RPMI8226 (cell line): ENCODE data around the gene MEF2C.
A peak's percentile ranks its signal among the peaks of the same experiment; 100 is the strongest.

ENCODE experiments used
- DNase-seq: peaks from one replicate; pipeline ENCODE4 v3.0.0-alpha.2; 2015

Gene MEF2C

DNA sequence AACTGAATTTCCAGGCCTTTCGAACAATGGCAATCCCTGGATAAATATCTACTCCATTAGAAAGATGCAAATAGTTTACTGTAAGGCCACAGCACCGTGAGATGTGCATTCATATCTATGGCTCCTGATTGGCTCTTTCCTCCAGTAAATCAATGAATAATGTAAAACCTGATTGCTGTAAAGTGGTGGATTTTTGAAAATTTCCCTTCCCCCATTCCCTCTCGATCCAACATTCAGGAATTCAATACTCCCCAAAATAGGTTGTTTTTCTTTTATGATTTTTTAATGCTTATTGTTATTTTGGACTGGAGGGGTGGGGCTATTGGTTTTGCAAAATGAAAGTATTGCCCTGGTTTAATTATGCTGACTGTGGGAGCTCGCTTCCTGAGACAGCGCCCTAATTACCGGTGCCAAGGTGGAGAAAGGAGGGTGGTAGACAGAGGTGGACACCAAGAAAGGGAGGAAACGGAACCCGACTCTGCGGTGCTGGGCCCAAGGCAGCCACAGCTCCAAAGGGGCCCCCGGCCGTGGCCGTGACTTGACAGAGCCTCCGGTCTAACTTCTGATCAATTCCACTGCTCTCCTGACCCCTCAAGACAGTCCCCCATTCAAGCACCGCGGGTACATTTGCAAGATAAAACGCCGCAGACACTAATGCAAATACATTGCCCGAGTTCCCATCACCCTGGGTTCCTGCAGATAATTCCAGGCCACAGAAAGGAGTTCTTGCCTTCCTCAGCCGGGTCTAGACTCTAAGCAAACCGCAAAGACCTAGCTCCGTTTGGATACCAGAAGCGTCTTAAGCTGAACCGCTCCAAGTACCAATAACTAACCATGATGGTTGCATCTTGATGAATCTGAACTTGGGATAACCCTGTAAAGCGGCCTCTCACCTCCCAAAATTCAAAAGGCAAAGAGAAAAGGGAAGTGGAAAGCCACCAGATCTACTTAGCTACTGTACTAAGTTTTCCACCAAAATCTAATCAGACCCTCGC is 211.2 kb downstream of the MEF2C start:
- DNase-seq: peak; percentile 70

DNA sequence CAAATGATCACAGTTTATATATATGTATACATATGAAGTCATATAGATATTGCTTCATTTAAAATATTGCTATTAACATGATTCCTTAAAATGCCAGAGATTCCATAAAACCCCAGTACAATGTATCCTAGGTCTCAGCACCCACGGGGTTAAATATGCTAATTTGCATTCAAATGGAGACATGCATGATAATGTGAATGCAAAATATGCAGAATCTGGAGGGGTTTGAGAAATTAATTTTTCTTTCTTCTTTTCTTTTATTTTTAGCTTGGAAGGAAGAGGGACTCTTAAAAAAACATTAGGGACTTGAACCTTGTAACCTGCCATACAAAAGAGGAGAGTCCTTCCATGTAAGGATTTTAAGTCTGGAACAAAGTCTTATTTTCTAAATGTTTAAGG is 211.9 kb downstream of the MEF2C start:
- no peak for DNase-seq

DNA sequence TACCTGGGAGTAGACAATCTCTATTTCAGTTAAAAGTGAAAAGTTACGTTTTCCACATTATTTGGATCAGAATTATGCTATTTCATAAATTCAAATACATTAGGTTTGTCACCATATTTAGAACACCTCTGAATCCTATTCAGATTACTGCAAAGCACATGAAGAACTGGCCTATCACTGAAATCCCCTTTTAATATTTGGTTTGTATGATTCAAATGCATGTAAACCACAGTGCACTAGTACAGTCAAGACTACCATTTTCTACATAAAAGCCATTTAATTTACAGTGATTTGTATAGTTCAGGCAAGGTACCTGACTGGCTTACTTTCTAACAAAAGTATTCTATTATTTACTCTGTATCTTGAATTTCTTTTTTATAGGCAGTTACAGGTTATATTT is 212.5 kb downstream of the MEF2C start:
- DNase-seq: no peak

- DNase-seq: no peak
Observed at GRCh38 chr5:88669371-88670050, 213.5 kb downstream of the MEF2C start.

DNA sequence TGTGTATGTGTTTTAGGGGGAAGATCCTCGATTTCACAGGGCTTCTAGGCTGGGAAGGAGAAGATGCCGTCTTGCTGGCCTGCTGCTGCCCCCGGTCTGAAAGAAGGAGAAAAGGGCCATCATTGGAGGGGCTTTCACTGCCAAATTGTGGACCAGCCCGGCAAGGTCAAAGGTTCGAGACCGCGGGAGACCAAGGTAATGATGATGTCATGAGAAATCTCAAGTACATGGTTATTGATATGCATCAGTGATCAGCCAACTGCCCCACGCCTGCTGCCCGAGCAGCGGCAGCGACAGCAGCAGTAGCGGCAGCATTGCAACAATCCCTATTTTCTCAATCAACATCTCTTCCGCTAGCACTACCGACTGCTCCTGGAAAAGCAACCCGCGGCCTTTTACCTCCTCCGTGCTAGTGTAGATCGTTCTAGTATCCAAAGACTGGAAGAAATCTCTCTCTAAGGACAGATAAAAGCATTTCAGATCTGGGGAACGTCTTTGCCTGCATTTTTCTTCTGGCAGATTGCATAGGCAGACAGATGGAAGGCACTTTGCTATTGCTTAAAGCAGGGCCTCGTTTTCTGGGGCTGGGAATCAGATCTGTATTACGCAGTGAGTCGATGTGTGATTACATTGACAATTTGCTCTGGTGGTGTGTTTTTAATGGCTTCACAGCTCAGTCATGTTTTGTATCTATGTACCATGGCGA is 215.3 kb downstream of the MEF2C start:
- no peak for DNase-seq
